Stimulated activated naive CD8-positive, alpha-beta T cell treated with anti-CD3 and anti-CD28 coated beads, Interleukin-15, amount 100 ng/mL, for 72 hours (primary cell): ENCODE data around the gene GNG7.
"Not testable (repeated sequence)": the region's sequence is repeated elsewhere in the genome, so short reads cannot be mapped to it uniquely, and the experiment has no call there.

ENCODE experiments used
- ATAC-seq: fragments of 150-1000 bp; cut with Tn5 transposase; 2 replicates; pipeline ENCODE4 v1.10.0; 2021; ENCODE audit warnings: mild to moderate bottlenecking, moderate library complexity
- DNase-seq, 2 donors: peaks; one replicate each; pipeline ENCODE4 v3.0.0; 2021 to 2022
- H3K27ac Mint-ChIP-seq, 2 donors: one replicate each; pipeline ENCODE4 v1.8.0; 2022; ENCODE audit warnings: mild to moderate bottlenecking in 2 of 2, mixed read lengths in 2 of 2, moderate library complexity in 2 of 2
- H3K27me3 Mint-ChIP-seq: one replicate; pipeline ENCODE4 v1.8.0; 2022; ENCODE audit warnings: mixed read lengths
- H3K4me1 Mint-ChIP-seq: one replicate; pipeline ENCODE4 v1.8.0; 2022; ENCODE audit warnings: mild to moderate bottlenecking, mixed read lengths
- H3K4me3 Mint-ChIP-seq, 2 donors: one replicate each; pipeline ENCODE4 v1.8.0; 2022; ENCODE audit warnings: mild to moderate bottlenecking in 2 of 2, mixed read lengths in 2 of 2, moderate library complexity in 1 of 2
- H3K9me3 Mint-ChIP-seq, 2 donors: one replicate each; pipeline ENCODE4 v1.8.0; 2022; ENCODE audit warnings: mixed read lengths in 2 of 2

GNG7 gene

DNA sequence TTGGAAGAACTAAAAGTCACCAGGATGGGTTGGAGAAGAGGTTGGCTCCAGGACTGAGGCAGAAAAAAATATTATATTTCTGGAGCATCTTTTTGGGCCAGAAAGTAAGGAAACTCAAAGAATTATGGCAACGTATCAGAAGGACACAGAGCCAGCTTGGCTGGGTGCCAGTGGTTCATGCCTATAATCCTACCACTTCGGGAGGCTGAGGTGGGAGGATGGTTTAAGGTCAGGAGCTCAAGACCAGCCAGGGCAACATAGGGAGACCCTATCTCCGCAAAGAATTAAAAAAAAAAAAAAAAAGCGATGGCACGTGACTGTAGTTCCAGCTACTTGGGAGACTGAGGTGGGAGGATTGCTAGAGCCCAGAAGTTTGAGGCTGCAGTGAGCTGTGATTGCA is 118.5 kb downstream of the GNG7 start:
- DNase-seq (no peak), ATAC-seq (no peak)
- H3K27ac Mint-ChIP-seq, result no peak overlapping the region
- no peaks in the 10 kb centered on the region for H3K27me3 Mint-ChIP-seq
- no peak overlapping the region for H3K4me3 Mint-ChIP-seq
- peaks cover 9% of the 10 kb centered on the region for H3K4me1 Mint-ChIP-seq
- H3K9me3 Mint-ChIP-seq, result peaks cover 0 to 13% of the 10 kb centered on the region in 2 donors

GRCh38 chr19:2582984-2583956 is 119.2 kb downstream of the GNG7 start:
- Mint-ChIP-seq H3K27me3 (peaks cover 4% of the 10 kb centered on the region), H3K9me3 (peaks cover 0 to 13% of the 10 kb centered on the region in 2 donors), H3K4me1 (peaks cover 15% of the 10 kb centered on the region), H3K4me3 (no peak overlapping the region), H3K27ac (no peak overlapping the region)
- DNase-seq (no peak), ATAC-seq (no peak)

DNA sequence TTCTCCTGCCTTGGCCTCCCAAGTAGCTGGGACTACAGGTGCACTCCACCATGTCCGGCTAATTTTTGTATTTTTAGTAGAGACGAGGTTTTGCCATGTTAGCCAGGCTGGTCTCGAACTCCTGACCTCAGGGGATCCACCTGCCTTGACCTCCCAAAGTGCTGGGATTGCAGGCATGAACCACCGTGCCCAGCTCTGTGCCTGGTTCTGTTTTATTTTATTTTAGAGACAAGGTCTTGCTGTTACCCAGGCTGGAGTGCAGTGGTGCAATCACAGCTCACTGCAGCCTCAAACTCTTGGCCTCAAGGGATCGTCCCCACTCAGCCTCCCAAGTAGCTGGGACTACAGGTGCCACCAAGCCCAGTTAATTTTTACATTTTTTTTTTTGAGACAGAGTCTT is 122.1 kb downstream of the GNG7 start:
- ATAC-seq, H3K27ac Mint-ChIP-seq, H3K27me3 Mint-ChIP-seq, DNase-seq, H3K4me3 Mint-ChIP-seq: not testable (repeated sequence)
- Mint-ChIP-seq H3K4me1 (peaks cover 19% of the 10 kb centered on the region), H3K9me3 (peaks cover 0 to 13% of the 10 kb centered on the region in 2 donors)

DNA sequence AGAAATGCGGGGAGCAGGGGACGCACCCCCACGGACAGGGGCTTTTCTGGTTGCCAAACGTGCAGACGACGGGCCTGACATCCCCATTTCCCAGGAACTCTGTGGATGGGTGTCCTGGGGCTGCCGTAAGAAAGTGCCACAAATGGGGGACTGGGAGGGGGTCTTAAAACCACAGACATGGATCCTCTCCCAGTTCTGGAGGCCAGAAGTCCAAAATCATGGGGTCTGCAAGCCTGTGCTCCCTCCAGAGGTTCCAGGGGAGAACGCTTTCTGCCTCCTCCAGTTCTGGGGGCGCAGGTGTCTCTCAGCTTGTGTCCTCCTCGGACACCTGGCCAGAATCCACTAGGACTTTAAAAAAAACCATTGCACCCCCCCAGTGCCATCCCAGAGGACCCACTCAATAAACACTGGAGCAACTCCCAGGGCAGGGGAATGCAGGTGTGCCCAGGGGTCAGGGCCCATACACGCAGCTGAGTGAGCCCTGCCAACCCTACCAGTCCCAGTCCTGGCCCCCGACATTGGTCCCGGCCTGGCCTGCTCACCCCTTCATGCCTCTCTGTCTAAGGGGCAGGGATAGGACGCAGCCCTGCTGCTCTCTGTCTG is 122.7 kb downstream of the GNG7 start:
- DNase-seq (no peak), ATAC-seq (no peak)
- Mint-ChIP-seq H3K27ac (no peak overlapping the region), H3K4me3 (peak overlapping the region; percentile 75 to 82), H3K9me3 (peaks cover 0 to 13% of the 10 kb centered on the region in 2 donors), H3K4me1 (peaks cover 19% of the 10 kb centered on the region), H3K27me3 (peaks cover 8% of the 10 kb centered on the region)

DNA sequence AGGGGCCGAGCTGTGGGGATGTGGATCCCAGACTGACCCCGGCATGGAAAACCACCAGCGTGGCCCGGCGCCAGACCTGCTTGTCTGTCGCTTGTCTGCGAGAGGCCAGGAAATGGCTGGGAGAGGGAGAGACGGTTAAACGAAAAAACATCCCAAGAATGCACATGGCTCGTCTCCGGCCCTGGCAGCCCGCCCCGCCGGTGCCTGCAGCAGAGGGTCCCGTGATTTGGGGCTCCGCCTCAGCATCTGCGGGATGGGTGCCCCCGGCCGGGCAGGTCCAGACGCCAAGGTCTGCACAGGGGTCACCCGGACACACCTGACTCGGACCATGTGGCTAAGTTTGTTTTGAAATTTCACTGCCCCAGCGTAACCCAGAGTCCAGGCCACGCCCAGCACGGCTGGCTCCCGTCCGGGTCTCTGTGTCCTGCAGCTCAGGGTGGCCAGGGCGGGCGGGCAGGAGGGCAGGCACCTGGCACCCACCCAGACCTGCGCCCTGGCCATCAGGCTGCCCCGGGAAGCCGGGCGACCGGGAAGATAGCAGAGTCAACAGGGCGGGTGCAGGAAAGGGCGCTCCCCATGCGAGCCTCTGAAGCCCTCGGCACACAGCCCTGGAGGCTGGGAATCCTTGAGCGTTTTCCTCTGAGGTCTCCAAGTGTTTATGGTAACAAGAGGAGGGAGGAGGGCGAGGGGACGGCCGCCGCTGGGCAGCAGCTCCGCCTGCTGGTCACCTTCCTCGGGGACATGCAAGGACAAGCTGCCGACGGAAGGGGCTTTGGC is 123.4 kb downstream of the GNG7 start:
- Mint-ChIP-seq H3K9me3 (peaks cover 0 to 12% of the 10 kb centered on the region in 2 donors), H3K4me3 (peak overlapping the region; percentile 75 to 82), H3K27me3 (peaks cover 8% of the 10 kb centered on the region), H3K4me1 (peaks cover 19% of the 10 kb centered on the region), H3K27ac (peak overlapping the region in 1 of 2 donors; percentile 74)
- peak; percentile 62 to 70 for DNase-seq
- peak; percentile 80 for ATAC-seq

DNA sequence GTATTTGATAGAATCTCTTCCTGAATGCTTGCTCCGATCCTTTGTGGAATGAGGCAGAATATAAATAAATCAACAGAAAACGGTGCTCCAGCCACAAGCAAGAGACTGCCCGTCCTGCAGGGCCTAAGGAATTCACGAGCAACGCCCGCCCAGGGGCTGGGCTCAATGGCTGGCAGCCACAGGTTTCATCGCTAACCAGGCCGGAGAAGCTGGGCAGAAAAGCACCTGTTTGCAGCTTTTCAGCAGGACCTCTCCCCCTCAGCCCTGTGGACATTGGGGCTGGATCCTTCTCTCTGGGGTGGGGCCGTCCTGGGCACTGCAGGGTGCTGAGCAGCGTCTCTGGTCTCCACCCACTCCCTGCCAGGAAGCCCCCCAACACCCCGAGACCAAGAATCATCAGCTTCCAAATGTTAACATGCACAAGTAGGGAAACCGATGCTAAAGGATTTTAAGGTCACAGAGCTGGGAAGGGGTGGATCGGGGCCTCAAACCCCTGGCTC is 124.1 kb downstream of the GNG7 start:
- ATAC-seq (no peak), DNase-seq (no peak)
- Mint-ChIP-seq H3K4me1 (peaks cover 19% of the 10 kb centered on the region), H3K4me3 (peak overlapping the region; percentile 75 to 82), H3K9me3 (peaks cover 0 to 5% of the 10 kb centered on the region in 2 donors), H3K27me3 (peaks cover 8% of the 10 kb centered on the region), H3K27ac (peak overlapping the region in 1 of 2 donors; percentile 74)

DNA sequence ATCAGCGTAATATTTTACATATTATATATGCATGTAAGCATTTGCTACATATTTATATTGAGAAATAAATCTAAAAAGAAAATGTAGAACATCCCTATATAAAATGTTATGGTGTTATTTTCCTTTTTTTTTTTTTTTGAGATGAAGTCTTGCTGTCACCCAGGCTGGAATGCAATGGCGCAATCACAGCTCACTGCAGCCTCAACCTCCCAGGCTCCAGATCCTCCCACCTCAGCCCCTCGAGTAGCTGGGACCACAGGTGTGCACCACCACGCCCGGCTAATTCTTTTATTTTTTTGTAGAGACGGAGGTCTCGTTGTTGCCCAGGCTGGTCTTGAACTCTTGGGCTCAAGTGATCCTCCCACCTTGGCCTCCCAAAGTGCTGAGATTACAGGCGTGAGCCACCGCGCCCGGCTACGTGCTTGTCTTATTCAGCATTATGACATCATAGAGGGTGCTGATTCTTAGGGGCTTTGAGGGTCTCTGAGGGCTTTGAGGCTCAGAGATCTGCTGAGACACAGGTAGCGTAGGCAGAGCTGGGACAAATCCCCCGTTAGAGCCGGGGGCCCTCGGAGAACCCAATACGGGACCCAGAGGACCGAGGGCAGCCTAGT is 124.7 kb downstream of the GNG7 start:
- ATAC-seq (no peak), DNase-seq (no peak)
- Mint-ChIP-seq H3K27me3 (peaks cover 8% of the 10 kb centered on the region), H3K4me3 (peak overlapping the region; percentile 29 to 82), H3K27ac (no peak overlapping the region), H3K9me3 (peaks cover 0 to 5% of the 10 kb centered on the region in 2 donors), H3K4me1 (peaks cover 19% of the 10 kb centered on the region)

DNA sequence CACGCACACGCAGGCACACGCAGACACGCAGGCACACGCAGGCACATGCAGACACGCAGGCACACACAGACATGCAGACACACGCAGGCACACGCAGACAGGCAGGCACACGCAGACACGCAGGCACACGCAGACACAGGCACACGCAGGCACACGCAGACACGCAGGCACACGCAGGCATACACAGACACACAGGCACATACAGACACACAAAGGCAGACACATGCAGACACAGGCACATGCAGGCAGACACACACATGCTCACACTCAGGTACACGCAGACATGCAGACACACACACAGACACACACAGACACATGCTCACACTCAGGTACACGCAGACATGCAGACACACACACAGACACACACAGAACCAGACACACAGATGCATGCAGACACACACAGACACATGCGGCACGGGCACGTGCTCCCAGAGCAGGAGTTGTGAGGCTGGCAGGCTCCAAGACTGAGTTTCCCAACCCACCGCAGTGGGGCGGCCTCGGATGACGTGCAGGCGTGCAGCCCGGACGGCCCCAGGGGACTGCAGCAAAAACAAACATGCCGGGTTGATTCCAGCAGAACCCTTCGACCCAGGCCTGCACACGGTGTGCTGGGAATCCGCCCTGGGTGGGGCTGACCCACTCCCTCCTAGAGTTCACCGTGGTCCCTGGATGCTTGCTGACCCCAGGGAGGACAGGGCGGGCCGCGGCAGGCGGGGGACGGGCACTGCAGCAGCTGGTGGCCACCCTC is 126.6 kb downstream of the GNG7 start:
- no peak for DNase-seq
- Mint-ChIP-seq H3K27me3 (peaks cover 8% of the 10 kb centered on the region), H3K9me3 (no peaks in the 10 kb centered on the region), H3K4me3 (no peak overlapping the region), H3K27ac (peak overlapping the region in 1 of 2 donors; percentile 39), H3K4me1 (peaks cover 19% of the 10 kb centered on the region)
- no peak for ATAC-seq

DNA sequence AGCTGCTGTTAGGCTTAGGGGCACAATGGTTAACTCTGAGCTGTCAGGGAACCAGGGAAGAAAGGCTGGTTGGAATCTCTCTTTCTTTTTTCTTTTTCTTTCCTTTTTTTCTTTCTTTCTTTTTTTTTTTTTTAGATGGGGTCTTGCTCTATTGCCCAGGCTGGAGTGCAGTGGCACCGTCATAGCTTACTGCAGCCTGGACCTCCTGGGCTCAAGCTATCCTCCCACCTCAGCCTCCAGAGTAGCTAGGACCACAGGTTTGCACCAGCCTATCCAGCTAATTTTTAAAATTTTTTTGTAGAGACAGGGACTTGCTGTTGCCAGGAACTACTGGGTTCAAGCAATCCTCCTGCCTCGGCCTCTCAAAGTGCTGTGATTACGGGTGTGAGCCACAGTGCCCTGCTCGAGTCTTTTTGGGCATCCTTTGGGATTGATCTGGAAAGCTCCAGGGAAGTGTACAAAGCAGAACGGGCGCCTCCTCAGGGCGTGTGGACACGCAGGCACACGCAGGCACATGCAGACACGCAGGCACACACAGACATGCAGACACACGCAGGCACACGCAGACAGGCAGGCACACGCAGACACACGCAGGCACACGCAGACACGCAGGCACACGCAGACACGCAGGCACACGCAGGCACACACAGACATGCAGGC is 127.4 kb downstream of the GNG7 start:
- DNase-seq (no peak), ATAC-seq (no peak)
- peaks cover 19% of the 10 kb centered on the region for H3K4me1 Mint-ChIP-seq
- peaks cover 4% of the 10 kb centered on the region in 2 donors for H3K9me3 Mint-ChIP-seq
- H3K27ac Mint-ChIP-seq, result peak overlapping the region in 1 of 2 donors; percentile 42
- no peak overlapping the region for H3K4me3 Mint-ChIP-seq
- peaks cover 8% of the 10 kb centered on the region for H3K27me3 Mint-ChIP-seq

DNA sequence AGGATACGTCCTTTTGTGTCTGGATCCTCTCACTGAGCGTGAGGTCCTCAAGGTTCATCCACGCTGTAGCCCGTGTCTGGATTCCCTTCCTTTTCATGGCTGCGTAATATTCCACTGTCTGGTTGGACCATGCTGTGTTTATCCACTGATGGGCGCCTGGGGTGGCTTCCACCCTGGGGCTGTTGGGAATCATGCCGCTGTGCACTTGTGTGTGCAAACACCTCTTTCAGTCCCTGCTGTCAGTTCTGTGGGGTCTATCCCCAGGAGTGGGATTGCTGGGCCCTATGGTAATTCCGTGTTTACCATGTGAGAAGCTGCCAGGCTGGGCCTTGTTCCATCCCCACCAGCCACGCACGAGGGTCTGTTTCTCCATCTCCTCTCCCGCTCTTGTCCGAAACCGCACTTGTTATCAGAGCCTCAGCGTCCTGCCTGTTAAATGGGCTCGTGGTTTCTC is 128.0 kb downstream of the GNG7 start:
- Mint-ChIP-seq H3K27ac (peak overlapping the region in 1 of 2 donors; percentile 80), H3K9me3 (peaks cover 7 to 9% of the 10 kb centered on the region in 2 donors), H3K4me3 (no peak overlapping the region), H3K27me3 (peaks cover 8% of the 10 kb centered on the region), H3K4me1 (peaks cover 14% of the 10 kb centered on the region)
- no peak for ATAC-seq
- no peak for DNase-seq

- ATAC-seq, result no peak
- no peak overlapping the region for H3K4me3 Mint-ChIP-seq
- H3K27me3 Mint-ChIP-seq, result peaks cover 8% of the 10 kb centered on the region
- H3K9me3 Mint-ChIP-seq, result peaks cover 7 to 9% of the 10 kb centered on the region in 2 donors
- DNase-seq, result no peak
- H3K4me1 Mint-ChIP-seq, result peaks cover 10% of the 10 kb centered on the region
- H3K27ac Mint-ChIP-seq, result peak overlapping the region in 1 of 2 donors; percentile 80
These were observed 128.6 kb downstream of the GNG7 start for GRCh38 chr19:2573916-2574315.

DNA sequence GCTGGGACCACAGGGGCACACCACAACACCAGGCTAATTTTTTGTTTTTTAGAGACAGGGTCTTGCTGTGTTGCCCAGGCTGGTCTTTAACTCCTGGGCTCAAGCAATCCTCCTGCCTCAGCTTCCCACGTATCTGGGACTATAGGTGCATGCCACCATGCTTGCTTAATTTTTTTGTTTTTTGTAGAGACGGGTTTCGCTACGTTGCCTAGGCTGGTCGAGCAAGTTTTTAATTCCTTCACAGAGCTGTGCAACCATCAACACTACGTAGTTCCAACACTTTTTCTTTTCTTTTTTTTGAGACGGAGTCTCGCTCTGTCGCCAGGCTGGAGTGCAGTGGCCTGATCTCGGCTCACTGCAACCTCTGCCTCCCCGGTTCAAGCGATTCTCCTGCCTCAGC is 130.3 kb downstream of the GNG7 start:
- H3K27ac Mint-ChIP-seq, ATAC-seq, H3K4me3 Mint-ChIP-seq, H3K27me3 Mint-ChIP-seq, DNase-seq: not testable (repeated sequence)
- H3K9me3 Mint-ChIP-seq, result peaks cover 9 to 11% of the 10 kb centered on the region in 2 donors
- peaks cover 12% of the 10 kb centered on the region for H3K4me1 Mint-ChIP-seq

GRCh38 chr19:2569596-2570465 is 132.7 kb downstream of the GNG7 start:
- no peak for ATAC-seq
- DNase-seq, result no peak
- Mint-ChIP-seq H3K4me3 (no peak overlapping the region), H3K27me3 (no peaks in the 10 kb centered on the region), H3K27ac (no peak overlapping the region), H3K4me1 (peaks cover 14% of the 10 kb centered on the region), H3K9me3 (peaks cover 9 to 11% of the 10 kb centered on the region in 2 donors)
